Nephron (organoid): ENCODE results near the gene DEAF1.
"Not testable (repeated sequence)": the region's sequence is repeated elsewhere in the genome, so short reads cannot be mapped to it uniquely, and the experiment has no call there.

Experiments used
- H3K27ac Mint-ChIP-seq, 3 experiments: 2 replicates each; pipeline ENCODE4 v1.8.0; 2020; ENCODE audit warnings: mixed read lengths in 3 of 3, mild to moderate bottlenecking in 2 of 3, moderate library complexity in 1 of 3
- H3K27me3 Mint-ChIP-seq: 2 replicates; pipeline ENCODE4 v1.8.0; 2021; ENCODE audit warnings: low read depth, mild to moderate bottlenecking, moderate library complexity, mixed read lengths
- H3K36me3 Mint-ChIP-seq: 2 replicates; pipeline ENCODE4 v1.8.0; 2020; ENCODE audit warnings: low read depth, mixed read lengths
- H3K4me1 Mint-ChIP-seq: 2 replicates; pipeline ENCODE4 v1.8.0; 2020; ENCODE audit warnings: mixed read lengths
- H3K4me3 Mint-ChIP-seq, 3 experiments: 2 replicates each; pipeline ENCODE4 v1.8.0; 2020; ENCODE audit warnings: mild to moderate bottlenecking in 3 of 3, mixed read lengths in 3 of 3, moderate library complexity in 2 of 3
- H3K9me3 Mint-ChIP-seq: 2 replicates; pipeline ENCODE4 v1.8.0; 2020; ENCODE audit warnings: mixed read lengths
- CTCF ChIP-seq, 3 experiments: fragments of 200-600 bp; sonication (generic); IDR thresholded peaks; one replicate each; pipeline ENCODE4 v1.5.0; 2021; ENCODE audit warnings: antibody characterized with exemption in 3 of 3; ENCODE audit not compliant: unreplicated experiment in 3 of 3

DEAF1 gene

GRCh38 chr11:657691-658126 is 37.3 kb downstream of the DEAF1 start:
- no peaks in the 10 kb centered on the region for H3K4me1 Mint-ChIP-seq
- H3K4me3 Mint-ChIP-seq: no peak overlapping the region
- H3K27me3 Mint-ChIP-seq: no peaks in the 10 kb centered on the region
- no peak for TF ChIP-seq CTCF (IDR thresholded peaks at IDR 0.05; ENCODE audit: unreplicated experiment in 3 of 3)
- no peak overlapping the region for H3K27ac Mint-ChIP-seq
- H3K9me3 Mint-ChIP-seq: no peaks in the 10 kb centered on the region
- H3K36me3 Mint-ChIP-seq: peaks cover 27% of the 10 kb centered on the region

- peaks cover 28% of the 10 kb centered on the region for H3K36me3 Mint-ChIP-seq
- H3K27ac Mint-ChIP-seq: no peak overlapping the region
- no peaks in the 10 kb centered on the region for H3K9me3 Mint-ChIP-seq
- no peak overlapping the region for H3K4me3 Mint-ChIP-seq
- no peaks in the 10 kb centered on the region for H3K4me1 Mint-ChIP-seq
- no peaks in the 10 kb centered on the region for H3K27me3 Mint-ChIP-seq
- no peak for TF ChIP-seq CTCF (IDR thresholded peaks at IDR 0.05; ENCODE audit: unreplicated experiment in 3 of 3)
Measured at GRCh38 chr11:656866-657265, 38.2 kb downstream of the DEAF1 start.

GRCh38 chr11:656426-656825 is 38.6 kb downstream of the DEAF1 start:
- H3K27me3 Mint-ChIP-seq: no peaks in the 10 kb centered on the region
- no peak overlapping the region for H3K4me3 Mint-ChIP-seq

GRCh38 chr11:655036-655726 is 39.8 kb downstream of the DEAF1 start:
- H3K4me1 Mint-ChIP-seq: no peaks in the 10 kb centered on the region
- no peaks in the 10 kb centered on the region for H3K9me3 Mint-ChIP-seq
- H3K36me3 Mint-ChIP-seq: peaks cover 36% of the 10 kb centered on the region
- no peaks in the 10 kb centered on the region for H3K27me3 Mint-ChIP-seq
- TF ChIP-seq CTCF (IDR thresholded peaks at IDR 0.05; ENCODE audit: unreplicated experiment in 3 of 3): no peak
- no peak overlapping the region for H3K4me3 Mint-ChIP-seq
- H3K27ac Mint-ChIP-seq: peak overlapping the region in 1 of 3 experiments; percentile 28

More at GRCh38 chr11:656426-656825, 38.6 kb downstream of the DEAF1 start:
- H3K27ac Mint-ChIP-seq: no peak overlapping the region
- H3K9me3 Mint-ChIP-seq: no peaks in the 10 kb centered on the region
- peaks cover 33% of the 10 kb centered on the region for H3K36me3 Mint-ChIP-seq
- no peaks in the 10 kb centered on the region for H3K4me1 Mint-ChIP-seq
- no peak for TF ChIP-seq CTCF (IDR thresholded peaks at IDR 0.05; ENCODE audit: unreplicated experiment in 3 of 3)

GRCh38 chr11:654444-654843 is 40.6 kb downstream of the DEAF1 start:
- peaks cover 32% of the 10 kb centered on the region for H3K36me3 Mint-ChIP-seq
- H3K4me1 Mint-ChIP-seq, H3K27me3 Mint-ChIP-seq, H3K9me3 Mint-ChIP-seq, H3K27ac Mint-ChIP-seq, H3K4me3 Mint-ChIP-seq: not testable (repeated sequence)

GRCh38 chr11:653837-654236 is 41.2 kb downstream of the DEAF1 start:
- Mint-ChIP-seq H3K9me3 (no peaks in the 10 kb centered on the region), H3K36me3 (peaks cover 33% of the 10 kb centered on the region), H3K4me3 (no peak overlapping the region), H3K27me3 (no peaks in the 10 kb centered on the region), H3K27ac (no peak overlapping the region), H3K4me1 (no peaks in the 10 kb centered on the region)
- TF ChIP-seq CTCF (IDR thresholded peaks at IDR 0.05; ENCODE audit: unreplicated experiment in 3 of 3): no peak

GRCh38 chr11:653136-653535 is 41.9 kb downstream of the DEAF1 start:
- H3K9me3 Mint-ChIP-seq, H3K4me3 Mint-ChIP-seq, H3K27me3 Mint-ChIP-seq, H3K4me1 Mint-ChIP-seq, H3K27ac Mint-ChIP-seq: not testable (repeated sequence)
- H3K36me3 Mint-ChIP-seq: peaks cover 36% of the 10 kb centered on the region
